ENCODE data around the gene FBLN1. TPM values are rescaled to one million over a fixed set of nuclear protein-coding genes. Genes with fewer than 3 reads are reported as not detected.

The FBLN1 gene
- total RNA-seq, 1 donor from 2014 or later = 186 TPM

- H3K27ac Mint-ChIP-seq (ENCODE audit: unreplicated experiment) = no peak overlapping the region
- H3K27me3 Mint-ChIP-seq (ENCODE audit: low read depth) = no peaks in the 10 kb centered on the region
- TF ChIP-seq CTCF (IDR thresholded peaks at IDR 0.05) = no peak
- H3K9me3 Mint-ChIP-seq (ENCODE audit: low read depth) = no peaks in the 10 kb centered on the region
- no peak for DNase-seq (ENCODE audit: low spot score)
- peaks cover 10% of the 10 kb centered on the region for H3K36me3 Mint-ChIP-seq (ENCODE audit: low read depth)
- H3K4me1 Mint-ChIP-seq (ENCODE audit: low read depth) = peaks cover 8% of the 10 kb centered on the region
- no peak overlapping the region for H3K4me3 Mint-ChIP-seq (ENCODE audit: unreplicated experiment)
Observed at GRCh38 chr22:45585437-45585755, 82.7 kb downstream of the FBLN1 start.

GRCh38 chr22:45585946-45586540, 83.4 kb downstream of the FBLN1 start:
- Mint-ChIP-seq H3K9me3 (ENCODE audit: low read depth) (no peaks in the 10 kb centered on the region), H3K4me1 (ENCODE audit: low read depth) (peaks cover 8% of the 10 kb centered on the region), H3K4me3 (ENCODE audit: unreplicated experiment) (no peak overlapping the region), H3K27me3 (ENCODE audit: low read depth) (no peaks in the 10 kb centered on the region), H3K36me3 (ENCODE audit: low read depth) (peaks cover 10% of the 10 kb centered on the region), H3K27ac (ENCODE audit: unreplicated experiment) (no peak overlapping the region)
- no peak for DNase-seq (ENCODE audit: low spot score)
- no peak for TF ChIP-seq CTCF (IDR thresholded peaks at IDR 0.05)

DNA sequence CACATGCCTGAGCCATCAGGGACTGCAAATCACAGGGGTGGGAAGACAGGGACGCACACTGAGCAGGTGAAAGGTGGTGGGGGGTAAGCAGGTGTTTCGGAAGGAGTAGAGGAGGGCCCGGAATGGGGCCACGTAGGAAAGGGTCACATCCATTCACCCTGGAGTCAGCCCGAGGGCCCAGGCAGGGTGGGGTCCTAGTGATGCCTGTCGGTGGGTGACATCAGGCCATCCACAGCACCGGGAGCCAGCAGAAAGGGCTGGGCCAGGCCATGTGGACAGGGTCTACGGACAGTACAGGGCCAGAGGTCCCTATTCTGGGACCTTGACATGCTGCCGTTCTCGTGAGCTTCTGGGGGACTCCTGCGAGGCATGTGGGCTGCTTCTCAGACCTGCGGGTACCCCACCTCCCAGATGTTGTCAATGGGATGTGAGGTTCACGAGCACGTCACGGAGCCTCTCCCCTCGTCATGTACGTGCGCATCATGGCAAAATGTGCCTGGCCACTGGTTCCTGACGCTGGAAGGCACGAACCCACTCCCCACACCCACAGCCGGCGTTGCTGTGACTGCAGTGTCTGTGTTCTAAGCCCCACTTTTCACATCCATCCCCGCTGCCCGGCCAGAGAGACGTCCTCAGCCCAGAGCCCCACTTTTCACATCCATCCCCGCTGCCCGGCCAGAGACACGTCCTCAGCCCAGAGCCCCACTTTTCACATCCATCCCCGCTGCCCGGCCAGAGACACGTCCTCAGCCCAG, 84.1 kb downstream of the FBLN1 start:
- Mint-ChIP-seq H3K27ac (ENCODE audit: unreplicated experiment) (no peak overlapping the region), H3K27me3 (ENCODE audit: low read depth) (no peaks in the 10 kb centered on the region), H3K4me3 (ENCODE audit: unreplicated experiment) (no peak overlapping the region), H3K4me1 (ENCODE audit: low read depth) (peaks cover 8% of the 10 kb centered on the region), H3K9me3 (ENCODE audit: low read depth) (no peaks in the 10 kb centered on the region), H3K36me3 (ENCODE audit: low read depth) (peaks cover 10% of the 10 kb centered on the region)
- DNase-seq (ENCODE audit: low spot score) = no peak
- no peak for TF ChIP-seq CTCF (IDR thresholded peaks at IDR 0.05)

- peaks cover 13% of the 10 kb centered on the region for H3K36me3 Mint-ChIP-seq (ENCODE audit: low read depth)
- no peak for TF ChIP-seq CTCF (IDR thresholded peaks at IDR 0.05)
- H3K27ac Mint-ChIP-seq (ENCODE audit: unreplicated experiment) = peak overlapping the region; percentile 27
- DNase-seq (ENCODE audit: low spot score) = no peak
- no peak overlapping the region for H3K4me3 Mint-ChIP-seq (ENCODE audit: unreplicated experiment)
- H3K27me3 Mint-ChIP-seq (ENCODE audit: low read depth) = no peaks in the 10 kb centered on the region
- H3K9me3 Mint-ChIP-seq (ENCODE audit: low read depth) = no peaks in the 10 kb centered on the region
- H3K4me1 Mint-ChIP-seq (ENCODE audit: low read depth) = peaks cover 8% of the 10 kb centered on the region
Observed at GRCh38 chr22:45587638-45588505, 85.2 kb downstream of the FBLN1 start.

DNA sequence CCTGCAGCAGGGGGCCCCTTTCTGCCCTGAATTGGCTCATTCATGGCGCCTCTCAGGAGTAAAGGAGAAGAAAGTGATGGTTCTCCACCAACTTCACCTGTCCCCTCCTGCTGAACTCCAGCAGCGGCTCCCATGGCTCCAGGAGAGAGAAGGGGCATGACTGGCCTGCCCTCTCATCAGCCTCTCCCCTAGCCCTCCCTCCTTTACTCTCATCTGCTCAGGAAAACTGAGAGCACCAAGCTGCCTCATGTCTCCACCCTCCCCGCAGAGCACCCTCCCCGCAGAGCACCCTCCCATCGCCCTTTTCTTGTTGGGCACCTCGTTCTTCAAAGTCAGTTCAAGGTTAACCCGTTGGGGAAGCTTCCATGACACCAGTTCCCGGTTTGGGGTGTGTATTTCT, 86.9 kb downstream of the FBLN1 start:
- Mint-ChIP-seq H3K9me3 (ENCODE audit: low read depth) (no peaks in the 10 kb centered on the region), H3K27me3 (ENCODE audit: low read depth) (no peaks in the 10 kb centered on the region), H3K27ac (ENCODE audit: unreplicated experiment) (no peak overlapping the region), H3K4me1 (ENCODE audit: low read depth) (peaks cover 8% of the 10 kb centered on the region), H3K36me3 (ENCODE audit: low read depth) (peaks cover 15% of the 10 kb centered on the region), H3K4me3 (ENCODE audit: unreplicated experiment) (no peak overlapping the region)
- TF ChIP-seq CTCF (IDR thresholded peaks at IDR 0.05) = no peak
- DNase-seq (ENCODE audit: low spot score) = no peak

Measured in chondrocyte (in vitro differentiated cells).